ENCODE measurements around the gene CLCN7. TPM values are rescaled to one million over a fixed set of nuclear protein-coding genes. Genes with fewer than 3 reads are reported as not detected.
A peak's percentile ranks its signal among the peaks of the same experiment; 100 is the strongest.

The CLCN7 gene
- total RNA-seq, 1 donor from 2014 or later, result 36.6 TPM

DNA sequence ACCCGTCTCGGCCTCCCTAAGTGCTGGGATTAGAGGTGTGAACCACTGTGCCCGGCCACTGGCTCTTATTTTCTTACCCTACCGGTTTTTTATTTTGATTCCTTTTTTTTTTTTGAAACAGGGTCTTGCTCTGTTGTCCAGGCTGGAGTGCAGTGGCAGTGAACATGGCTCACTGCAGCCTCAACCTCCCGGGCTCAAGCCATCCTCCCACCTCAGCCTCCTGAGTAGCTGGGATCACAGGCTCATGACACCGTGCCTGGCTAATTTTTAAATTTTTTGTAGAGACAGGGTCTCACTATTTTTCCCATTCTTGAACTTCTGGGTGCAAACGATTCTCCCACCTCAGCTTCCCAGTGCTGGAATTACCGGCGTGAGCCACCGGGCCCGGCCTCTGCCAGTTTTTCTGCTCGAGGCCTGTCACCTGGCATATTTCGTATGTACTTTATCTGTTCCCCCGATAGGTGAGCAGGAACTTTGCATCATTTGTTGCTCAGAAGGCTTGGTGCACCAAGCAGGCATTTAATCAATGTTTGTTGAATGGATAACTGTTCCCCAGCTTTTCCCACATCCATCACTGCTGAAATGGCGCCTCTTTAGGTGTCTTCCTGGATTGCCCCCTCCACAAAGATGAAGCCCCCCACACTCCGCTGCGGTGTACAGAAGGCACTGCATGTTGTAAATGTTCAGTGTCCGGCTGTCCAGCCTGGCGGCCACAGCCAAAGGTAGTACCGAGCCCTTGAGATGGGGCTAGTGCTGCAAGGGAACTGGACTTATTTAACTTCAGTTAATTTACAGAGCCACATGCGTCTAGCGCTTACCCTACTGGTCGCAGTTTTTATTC, 17.5 kb upstream of the CLCN7 start:
- FAIRE-seq, result no peak
- TF ChIP-seq, protein P1, sequence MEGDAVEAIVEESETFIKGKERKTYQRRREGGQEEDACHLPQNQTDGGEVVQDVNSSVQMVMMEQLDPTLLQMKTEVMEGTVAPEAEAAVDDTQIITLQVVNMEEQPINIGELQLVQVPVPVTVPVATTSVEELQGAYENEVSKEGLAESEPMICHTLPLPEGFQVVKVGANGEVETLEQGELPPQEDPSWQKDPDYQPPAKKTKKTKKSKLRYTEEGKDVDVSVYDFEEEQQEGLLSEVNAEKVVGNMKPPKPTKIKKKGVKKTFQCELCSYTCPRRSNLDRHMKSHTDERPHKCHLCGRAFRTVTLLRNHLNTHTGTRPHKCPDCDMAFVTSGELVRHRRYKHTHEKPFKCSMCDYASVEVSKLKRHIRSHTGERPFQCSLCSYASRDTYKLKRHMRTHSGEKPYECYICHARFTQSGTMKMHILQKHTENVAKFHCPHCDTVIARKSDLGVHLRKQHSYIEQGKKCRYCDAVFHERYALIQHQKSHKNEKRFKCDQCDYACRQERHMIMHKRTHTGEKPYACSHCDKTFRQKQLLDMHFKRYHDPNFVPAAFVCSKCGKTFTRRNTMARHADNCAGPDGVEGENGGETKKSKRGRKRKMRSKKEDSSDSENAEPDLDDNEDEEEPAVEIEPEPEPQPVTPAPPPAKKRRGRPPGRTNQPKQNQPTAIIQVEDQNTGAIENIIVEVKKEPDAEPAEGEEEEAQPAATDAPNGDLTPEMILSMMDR (IDR thresholded peaks at IDR 0.05; ENCODE audit: insufficient read depth, low read length, severe bottlenecking), result no peak
- peak overlapping the region; percentile 83 for H3K4me3 ChIP-seq (ENCODE audit: low read depth, low read length)

DNA sequence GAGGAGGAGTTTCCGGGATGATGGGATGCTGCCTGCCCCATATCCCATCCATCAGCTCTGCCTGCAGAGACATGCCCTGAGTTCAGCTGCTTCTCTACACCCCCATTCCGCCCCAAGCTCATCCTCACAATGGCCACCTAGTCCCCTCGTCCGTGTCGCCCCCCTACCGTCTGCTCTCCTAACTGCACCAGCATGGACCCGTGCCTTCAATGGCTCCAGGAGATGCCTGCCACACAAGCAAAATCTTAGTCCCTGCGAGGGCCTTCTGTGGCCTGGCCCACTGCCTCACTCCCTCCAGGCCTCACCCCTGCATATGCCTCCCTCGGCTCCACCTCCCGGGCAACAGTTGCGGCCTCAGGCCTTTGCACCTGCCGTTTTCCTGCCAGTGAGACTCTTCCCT, 16.5 kb upstream of the CLCN7 start:
- FAIRE-seq, result no peak
- TF ChIP-seq, protein P1 (IDR thresholded peaks at IDR 0.05; ENCODE audit: insufficient read depth, low read length, severe bottlenecking), result no peak
- DNase-seq (ENCODE audit: low read depth), result no peak

More for the DNA sequence above, 17.5 kb upstream of the CLCN7 start:
- no peaks in the 10 kb centered on the region for H3K27me3 ChIP-seq (ENCODE audit: control insufficient read depth, insufficient read depth, low read length)
- H3K36me3 ChIP-seq (ENCODE audit: control insufficient read depth, insufficient read depth, low read length), result peaks cover 9% of the 10 kb centered on the region
- DNase-seq (ENCODE audit: low read depth), result no peak

DNA sequence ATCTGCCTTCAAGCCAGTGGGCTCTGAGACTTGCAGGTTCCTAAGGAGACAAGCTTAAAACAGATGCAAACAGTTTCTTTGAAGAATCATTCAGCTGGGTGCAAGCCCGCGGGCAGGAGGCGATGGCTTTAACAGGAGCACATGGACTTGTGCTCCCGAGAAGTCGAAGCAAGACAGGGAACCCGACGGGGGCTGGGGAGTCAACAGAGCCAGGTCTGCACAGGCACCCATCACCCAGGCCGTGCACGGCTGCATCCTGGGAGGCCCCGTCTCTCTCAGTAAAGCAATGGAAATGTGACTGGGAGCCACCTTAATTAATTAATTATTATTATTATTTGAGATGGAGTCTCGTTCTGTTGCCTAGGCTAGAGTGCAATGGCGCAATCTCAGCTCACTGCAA, 14.2 kb upstream of the CLCN7 start:
- no peak for FAIRE-seq
- no peak for DNase-seq (ENCODE audit: low read depth)
- Histone ChIP-seq H3K4me3 (ENCODE audit: low read depth, low read length) (no peak overlapping the region), H3K36me3 (ENCODE audit: control insufficient read depth, insufficient read depth, low read length) (no peaks in the 10 kb centered on the region), H3K27me3 (ENCODE audit: control insufficient read depth, insufficient read depth, low read length) (no peaks in the 10 kb centered on the region)
- TF ChIP-seq, protein P1 (IDR thresholded peaks at IDR 0.05; ENCODE audit: insufficient read depth, low read length, severe bottlenecking), result no peak

More for the DNA sequence above, 16.5 kb upstream of the CLCN7 start:
- no peaks in the 10 kb centered on the region for H3K27me3 ChIP-seq (ENCODE audit: control insufficient read depth, insufficient read depth, low read length)
- H3K4me3 ChIP-seq (ENCODE audit: low read depth, low read length), result no peak overlapping the region
- H3K36me3 ChIP-seq (ENCODE audit: control insufficient read depth, insufficient read depth, low read length), result peaks cover 7% of the 10 kb centered on the region

DNA sequence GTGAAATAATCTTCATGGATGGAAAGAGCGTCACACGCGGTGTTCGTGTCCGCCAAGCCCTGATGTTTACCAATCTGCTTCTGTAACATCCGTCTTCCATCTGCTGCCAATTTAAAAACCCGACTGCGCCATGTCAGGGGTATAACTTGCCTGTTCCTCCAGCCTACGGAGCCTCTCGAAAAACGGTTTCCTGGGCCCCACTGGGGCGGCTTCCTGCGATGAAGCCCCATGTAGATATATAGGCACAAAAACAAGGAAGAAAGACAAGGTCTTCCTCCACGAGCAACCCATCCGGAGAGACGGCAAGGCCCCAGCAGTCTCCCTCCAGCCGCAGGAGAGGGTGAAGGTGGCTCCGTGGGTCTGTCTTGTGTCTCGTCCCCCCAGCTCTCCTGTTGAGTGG, 13.8 kb upstream of the CLCN7 start, which contains the start of gene PTX4:
Gene PTX4 (minus strand): TSS at position 326 of the 400 bp plus-strand sequence. CDS start 35 bp downstream, at position 291.
- Histone ChIP-seq H3K36me3 (ENCODE audit: control insufficient read depth, insufficient read depth, low read length) (no peaks in the 10 kb centered on the region), H3K27me3 (ENCODE audit: control insufficient read depth, insufficient read depth, low read length) (no peaks in the 10 kb centered on the region), H3K4me3 (ENCODE audit: low read depth, low read length) (no peak within 1 kb of the TSS)
- TF ChIP-seq, protein P1 (IDR thresholded peaks at IDR 0.05; ENCODE audit: insufficient read depth, low read length, severe bottlenecking), result no peak
- DNase-seq (ENCODE audit: low read depth) (no peak), FAIRE-seq (no peak)

DNA sequence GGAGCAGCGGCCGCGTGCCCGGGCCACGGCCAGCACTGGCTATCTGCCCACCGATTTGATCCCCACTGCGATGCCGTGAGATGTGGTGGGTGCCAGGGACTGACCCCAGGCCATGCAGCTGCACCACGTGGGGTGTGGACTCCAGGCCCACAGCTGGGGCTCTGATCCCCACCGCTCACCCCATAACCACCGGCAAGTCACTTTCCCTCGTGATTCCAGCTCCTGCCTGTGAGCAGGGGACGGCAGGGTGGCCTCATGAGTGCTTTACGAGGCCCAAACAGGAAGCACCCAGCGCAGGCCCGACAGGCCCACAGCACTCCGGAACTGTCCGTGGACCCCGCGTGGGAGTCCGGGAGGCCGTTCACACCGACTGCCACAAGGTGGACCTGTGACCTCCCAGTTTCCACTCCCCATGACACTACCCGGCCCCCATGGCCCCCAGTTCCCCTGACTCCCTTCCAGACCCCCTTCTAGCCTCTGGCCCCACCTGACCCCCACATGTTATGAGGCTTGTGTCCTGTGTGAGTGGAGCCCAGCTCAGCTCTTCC, 13.3 kb upstream of the CLCN7 start:
- TF ChIP-seq, protein P1 (IDR thresholded peaks at IDR 0.05; ENCODE audit: insufficient read depth, low read length, severe bottlenecking), result no peak
- DNase-seq (ENCODE audit: low read depth) (no peak), FAIRE-seq (no peak)
- no peaks in the 10 kb centered on the region for H3K27me3 ChIP-seq (ENCODE audit: control insufficient read depth, insufficient read depth, low read length)
- H3K36me3 ChIP-seq (ENCODE audit: control insufficient read depth, insufficient read depth, low read length), result no peaks in the 10 kb centered on the region
- H3K4me3 ChIP-seq (ENCODE audit: low read depth, low read length), result no peak overlapping the region
